Activated T-cell treated with anti-CD3 and anti-CD28 coated beads, Interleukin-2, amount 50 U/mL, for 48 hours (primary cell): Measurements from ENCODE around the gene KMT5B.

ENCODE experiments used
- DNase-seq, 2 experiments: peaks; one replicate each; pipeline ENCODE4 v3.0.0-alpha.2; 2020

KMT5B gene

GRCh38 chr11:68215524-68216170, 2.6 kb upstream of the KMT5B start:
- DNase-seq = no peak

GRCh38 chr11:68215087-68215445, 2.0 kb upstream of the KMT5B start:
- peak; percentile 44 to 65 for DNase-seq

GRCh38 chr11:68214173-68215086, 1.3 kb upstream of the KMT5B start:
- DNase-seq = peak; percentile 41 to 54

- DNase-seq = peak; percentile 86 to 89
Observed at GRCh38 chr11:68213555-68214172, 568 bp upstream of the KMT5B start.

- DNase-seq = peak; percentile 69 to 70
Observed at GRCh38 chr11:68212421-68213134, 518 bp downstream of the KMT5B start.

- DNase-seq = no peak
Observed at GRCh38 chr11:68211546-68211945, 1.6 kb downstream of the KMT5B start.

- no peak for DNase-seq
Observed at GRCh38 chr11:68206211-68206610, 6.9 kb downstream of the KMT5B start.

- DNase-seq = no peak
Observed at GRCh38 chr11:68204402-68204801, 8.7 kb downstream of the KMT5B start.

GRCh38 chr11:68202165-68202564, 10.9 kb downstream of the KMT5B start:
- DNase-seq = no peak

- DNase-seq = no peak
Observed at GRCh38 chr11:68201492-68201891, 11.6 kb downstream of the KMT5B start.

GRCh38 chr11:68200639-68201038, 12.5 kb downstream of the KMT5B start:
- DNase-seq = no peak

- DNase-seq = no peak
Observed at GRCh38 chr11:68199295-68199987, 13.7 kb downstream of the KMT5B start.

- DNase-seq = no peak
Observed at GRCh38 chr11:68196219-68196618, 16.9 kb downstream of the KMT5B start.

GRCh38 chr11:68194675-68195294, 18.3 kb downstream of the KMT5B start:
- DNase-seq = no peak

GRCh38 chr11:68193018-68193417, 20.1 kb downstream of the KMT5B start:
- no peak for DNase-seq

GRCh38 chr11:68191661-68192579, 21.2 kb downstream of the KMT5B start:
- no peak for DNase-seq

- no peak for DNase-seq
Observed at GRCh38 chr11:68189888-68190287, 23.2 kb downstream of the KMT5B start.

GRCh38 chr11:68189082-68189481, 24.0 kb downstream of the KMT5B start:
- no peak for DNase-seq

GRCh38 chr11:68186061-68186460, 27.0 kb downstream of the KMT5B start:
- DNase-seq = no peak

- no peak for DNase-seq
Observed at GRCh38 chr11:68181719-68182451, 31.2 kb downstream of the KMT5B start.
